Naive B cell (primary cell): ENCODE measurements around the gene ADAMTSL5. TPM values are rescaled to one million over a fixed set of nuclear protein-coding genes. Genes with fewer than 3 reads are reported as not detected.

ENCODE experiments used
- ATAC-seq, 2 donors: fragments of 150-1000 bp; cut with Tn5 transposase; 2 replicates each; pipeline ENCODE4 v1.10.0; 2021; ENCODE audit warnings: low read depth in 2 of 2, mild to moderate bottlenecking in 2 of 2, moderate library complexity in 2 of 2
- DNase-seq: peaks from one replicate; pipeline ENCODE4 v3.0.0; 2022
- H3K27ac Mint-ChIP-seq, 6 donors: one replicate each; pipeline ENCODE4 v1.8.0; 2020 to 2022; ENCODE audit warnings: mild to moderate bottlenecking in 6 of 6, mixed read lengths in 6 of 6, moderate library complexity in 5 of 6, inconsistent platforms in 2 of 6
- H3K27me3 Mint-ChIP-seq, 3 donors: one replicate each; pipeline ENCODE4 v1.8.0; 2021 to 2022; ENCODE audit warnings: mixed read lengths in 3 of 3, mild to moderate bottlenecking in 1 of 3
- H3K36me3 Mint-ChIP-seq, 2 donors: one replicate each; pipeline ENCODE4 v1.8.0; 2020 to 2022; ENCODE audit warnings: mixed read lengths in 2 of 2, inconsistent platforms in 1 of 2, mild to moderate bottlenecking in 1 of 2
- H3K4me1 Mint-ChIP-seq, 3 donors: one replicate each; pipeline ENCODE4 v1.8.0; 2020 to 2022; ENCODE audit warnings: mixed read lengths in 3 of 3, inconsistent platforms in 1 of 3, mild to moderate bottlenecking in 1 of 3, moderate library complexity in 1 of 3
- H3K4me3 Mint-ChIP-seq, 8 donors: one replicate each; pipeline ENCODE4 v1.8.0; 2020 to 2022; ENCODE audit warnings: mild to moderate bottlenecking in 8 of 8, mixed read lengths in 8 of 8, moderate library complexity in 8 of 8, inconsistent platforms in 2 of 8
- H3K9me3 Mint-ChIP-seq, 7 donors: one replicate each; pipeline ENCODE4 v1.8.0; 2020 to 2022; ENCODE audit warnings: mixed read lengths in 7 of 7, mild to moderate bottlenecking in 5 of 7, inconsistent platforms in 2 of 7, moderate library complexity in 1 of 7
- polyA plus RNA-seq, 6 donors: library from polyadenylated mRNA; unstranded; fragments of 300-500 nt; fragmentation: Illumina TruSeq; gene quantifications; one replicate each; pipeline ENCODE4 v1.2.3, GENCODE V29; 2021; ENCODE audit warnings: low read depth in 6 of 6

ADAMTSL5 gene
- polyA plus RNA-seq, 6 donors from 2014 or later: not detected

DNA sequence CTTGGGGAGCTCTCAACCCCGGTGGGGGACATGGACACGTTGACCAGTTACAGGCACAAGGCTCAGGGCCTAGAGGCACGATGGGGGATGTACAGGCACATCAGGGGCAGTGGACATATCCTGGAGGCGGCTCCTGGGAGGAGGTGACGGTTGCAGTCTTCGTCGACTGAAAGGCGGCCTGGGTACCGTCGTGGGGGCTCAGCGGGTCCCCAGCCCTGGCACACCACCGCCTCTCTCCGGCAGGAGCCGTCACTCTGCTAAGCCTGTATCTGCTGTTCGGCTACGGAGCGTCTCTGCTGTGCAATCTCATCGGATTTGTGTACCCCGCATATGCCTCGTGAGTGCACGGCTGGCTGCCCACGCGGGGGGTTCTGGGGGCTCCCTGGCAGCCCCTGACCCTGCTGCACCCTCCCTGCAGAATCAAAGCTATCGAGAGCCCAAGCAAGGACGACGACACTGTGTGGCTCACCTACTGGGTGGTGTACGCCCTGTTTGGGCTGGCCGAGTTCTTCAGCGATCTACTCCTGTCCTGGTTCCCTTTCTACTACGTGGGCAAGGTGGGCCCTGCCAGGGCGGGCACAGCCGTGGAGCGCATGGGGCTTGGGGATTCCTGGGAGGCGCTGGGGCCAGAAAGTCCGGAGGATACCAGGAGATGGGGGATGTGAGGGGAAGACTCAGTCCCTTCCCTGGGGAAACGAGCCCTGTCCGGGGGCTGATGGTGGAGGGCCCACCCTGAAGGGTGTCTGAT is 17.6 kb downstream of the ADAMTSL5 start:
- H3K27ac Mint-ChIP-seq: no peak overlapping the region
- DNase-seq (no peak), ATAC-seq (no peak)
- no peaks in the 10 kb centered on the region for H3K36me3 Mint-ChIP-seq
- H3K9me3 Mint-ChIP-seq: no peaks in the 10 kb centered on the region
- H3K27me3 Mint-ChIP-seq: peaks cover 0 to 27% (median 4%) of the 10 kb centered on the region in 3 donors
- H3K4me1 Mint-ChIP-seq: peaks cover 6 to 13% (median 8%) of the 10 kb centered on the region in 3 donors
- H3K4me3 Mint-ChIP-seq: no peak overlapping the region

DNA sequence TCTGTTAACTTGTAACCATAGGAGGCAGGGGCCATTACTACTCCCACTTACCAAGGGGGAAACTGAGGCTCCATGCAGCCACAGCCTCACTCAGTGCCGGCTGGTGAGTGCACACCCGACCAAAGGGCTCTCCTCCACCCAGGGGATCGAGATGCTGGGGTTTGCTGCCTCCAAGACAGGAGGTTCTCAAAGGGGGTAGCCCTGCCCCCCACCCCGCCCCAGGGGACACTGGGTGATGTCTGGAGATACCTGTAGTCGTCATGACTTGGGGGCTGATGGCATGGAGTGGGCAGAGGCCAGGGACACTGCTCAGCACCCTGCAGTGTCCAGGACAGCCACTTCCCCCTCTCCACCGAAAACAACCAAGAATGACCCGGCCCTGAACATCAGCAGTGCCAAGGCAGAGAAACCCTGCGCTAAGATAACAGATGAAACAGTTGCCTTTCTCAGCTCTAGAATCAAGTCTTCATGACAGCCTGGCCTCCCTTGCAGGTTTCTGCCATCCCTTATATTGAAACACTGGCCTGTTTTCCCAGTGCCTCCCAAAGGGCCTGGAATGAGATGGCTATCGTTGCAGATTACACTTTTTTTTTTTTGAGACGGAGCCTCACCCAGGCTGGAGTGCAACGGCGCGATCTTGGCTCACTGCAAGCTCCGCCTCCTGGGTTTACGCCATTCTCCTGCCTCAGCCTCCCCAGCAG is 18.6 kb downstream of the ADAMTSL5 start:
- no peak for ATAC-seq

DNA sequence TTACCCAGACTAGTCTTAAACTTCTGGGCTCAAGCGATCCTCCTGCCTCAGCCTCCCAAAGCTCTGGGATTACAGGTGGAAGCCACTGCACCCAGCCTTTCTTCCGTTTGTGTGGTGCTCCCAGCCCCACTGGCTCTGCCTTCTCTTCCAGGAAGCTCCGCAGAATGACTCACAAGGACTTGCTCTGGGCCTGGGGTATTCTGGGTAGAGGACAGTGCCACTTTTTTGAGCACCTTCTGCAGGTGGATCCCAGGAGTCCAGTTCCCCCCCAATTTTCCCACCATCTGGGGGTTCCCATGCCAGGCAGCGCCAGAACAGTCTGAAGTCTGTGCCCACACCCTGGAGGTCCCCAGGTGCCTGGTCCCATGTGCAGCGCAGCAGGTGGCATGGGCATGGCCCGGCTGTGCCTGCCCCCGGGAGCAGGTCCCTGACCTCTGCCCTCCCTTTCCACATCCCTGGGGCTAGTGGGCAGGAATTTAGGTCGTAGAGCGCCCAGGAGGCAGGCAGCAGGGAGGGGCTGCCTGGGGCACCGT is 20.3 kb downstream of the ADAMTSL5 start:
- no peaks in the 10 kb centered on the region for H3K36me3 Mint-ChIP-seq
- ATAC-seq: no peak
- H3K4me3 Mint-ChIP-seq: peak overlapping the region in 7 of 8 donors; percentile 33 to 91 (median 79)
- H3K27ac Mint-ChIP-seq: peak overlapping the region in 1 of 6 donors; percentile 76
- peaks cover 0 to 23% (median 4%) of the 10 kb centered on the region in 3 donors for H3K27me3 Mint-ChIP-seq
- H3K4me1 Mint-ChIP-seq: peaks cover 6 to 16% (median 12%) of the 10 kb centered on the region in 3 donors
- no peak for DNase-seq
- H3K9me3 Mint-ChIP-seq: no peaks in the 10 kb centered on the region

More for the DNA sequence above, 18.6 kb downstream of the ADAMTSL5 start:
- no peak overlapping the region for H3K27ac Mint-ChIP-seq
- DNase-seq: no peak
- H3K9me3 Mint-ChIP-seq: no peaks in the 10 kb centered on the region
- peaks cover 0 to 27% (median 4%) of the 10 kb centered on the region in 3 donors for H3K27me3 Mint-ChIP-seq
- H3K4me1 Mint-ChIP-seq: peaks cover 6 to 16% (median 11%) of the 10 kb centered on the region in 3 donors
- no peaks in the 10 kb centered on the region for H3K36me3 Mint-ChIP-seq
- no peak overlapping the region for H3K4me3 Mint-ChIP-seq

DNA sequence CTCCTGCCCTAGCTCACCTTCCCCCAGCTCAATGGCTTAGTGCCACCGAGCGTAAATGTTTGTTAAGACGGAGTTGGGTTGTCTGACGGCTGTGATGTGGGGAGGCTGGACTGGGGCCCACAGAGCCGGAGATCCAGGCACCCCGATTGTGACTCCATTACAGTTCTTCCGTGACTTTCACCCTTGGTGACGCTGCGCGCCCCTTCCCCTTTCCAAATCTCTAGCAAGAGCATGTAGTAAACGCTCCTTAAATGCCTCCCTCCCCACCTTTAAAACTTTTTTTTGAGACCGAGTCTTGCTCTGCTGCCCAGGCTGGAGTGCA is 21.0 kb downstream of the ADAMTSL5 start:
- Mint-ChIP-seq H3K4me3 (peak overlapping the region; percentile 58 to 91 (median 77)), H3K27ac (peak overlapping the region in 4 of 6 donors; percentile 17 to 78 (median 70)), H3K36me3 (no peaks in the 10 kb centered on the region), H3K27me3 (peaks cover 0 to 20% (median 4%) of the 10 kb centered on the region in 3 donors), H3K9me3 (no peaks in the 10 kb centered on the region), H3K4me1 (peaks cover 6 to 16% (median 12%) of the 10 kb centered on the region in 3 donors)
- DNase-seq (no peak), ATAC-seq (no peak)

DNA sequence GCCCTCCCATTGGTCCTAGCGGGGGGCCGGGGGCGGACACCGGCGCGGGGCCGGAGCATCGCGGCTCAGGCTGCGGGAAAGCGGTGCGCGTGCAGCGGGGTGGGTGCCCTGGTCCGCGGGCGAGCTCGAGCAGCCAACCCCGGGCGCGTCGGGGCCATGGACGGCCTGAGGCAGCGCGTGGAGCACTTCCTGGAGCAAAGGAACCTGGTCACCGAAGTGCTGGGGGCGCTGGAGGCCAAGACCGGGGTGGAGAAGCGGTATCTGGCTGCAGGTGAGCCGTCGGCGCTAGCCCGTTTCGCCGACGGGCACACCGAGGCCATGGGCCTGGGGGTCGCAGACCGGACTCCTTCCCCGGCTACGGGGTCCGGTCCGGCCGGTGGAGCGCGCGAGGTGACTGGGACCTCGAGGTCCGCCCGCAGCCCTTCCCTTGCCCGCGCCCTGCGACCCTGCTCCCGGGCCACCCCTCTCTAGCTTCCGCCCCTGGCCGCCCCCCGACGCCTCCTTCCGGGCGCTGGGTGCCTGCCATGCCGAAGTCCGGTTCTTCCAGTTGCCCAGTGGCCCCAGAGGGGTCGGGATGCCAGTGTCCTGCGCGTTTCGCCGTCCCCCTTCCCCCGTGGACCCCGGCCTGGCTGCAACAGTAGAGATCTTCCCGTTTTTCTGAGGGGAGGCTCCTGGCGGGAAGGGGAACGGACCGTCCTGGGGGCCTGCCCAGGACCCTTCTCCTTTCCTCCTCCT is 21.5 kb downstream of the ADAMTSL5 start, which contains the start of gene REEP6:
Gene REEP6 (plus strand): TSS at position 68 of the 735 bp plus-strand sequence. CDS start 89 bp downstream, at position 157.
- H3K27me3 Mint-ChIP-seq: peaks cover 0 to 15% (median 0%) of the 10 kb centered on the region in 3 donors
- DNase-seq (no peak), ATAC-seq (no peak)
- no peaks in the 10 kb centered on the region for H3K36me3 Mint-ChIP-seq
- no peaks in the 10 kb centered on the region for H3K9me3 Mint-ChIP-seq
- peaks cover 6 to 13% (median 12%) of the 10 kb centered on the region in 3 donors for H3K4me1 Mint-ChIP-seq
- peak within 1 kb of the TSS; percentile 69 to 96 (median 84) for H3K27ac Mint-ChIP-seq
- H3K4me3 Mint-ChIP-seq: peak within 1 kb of the TSS; percentile 80 to 97 (median 92)

DNA sequence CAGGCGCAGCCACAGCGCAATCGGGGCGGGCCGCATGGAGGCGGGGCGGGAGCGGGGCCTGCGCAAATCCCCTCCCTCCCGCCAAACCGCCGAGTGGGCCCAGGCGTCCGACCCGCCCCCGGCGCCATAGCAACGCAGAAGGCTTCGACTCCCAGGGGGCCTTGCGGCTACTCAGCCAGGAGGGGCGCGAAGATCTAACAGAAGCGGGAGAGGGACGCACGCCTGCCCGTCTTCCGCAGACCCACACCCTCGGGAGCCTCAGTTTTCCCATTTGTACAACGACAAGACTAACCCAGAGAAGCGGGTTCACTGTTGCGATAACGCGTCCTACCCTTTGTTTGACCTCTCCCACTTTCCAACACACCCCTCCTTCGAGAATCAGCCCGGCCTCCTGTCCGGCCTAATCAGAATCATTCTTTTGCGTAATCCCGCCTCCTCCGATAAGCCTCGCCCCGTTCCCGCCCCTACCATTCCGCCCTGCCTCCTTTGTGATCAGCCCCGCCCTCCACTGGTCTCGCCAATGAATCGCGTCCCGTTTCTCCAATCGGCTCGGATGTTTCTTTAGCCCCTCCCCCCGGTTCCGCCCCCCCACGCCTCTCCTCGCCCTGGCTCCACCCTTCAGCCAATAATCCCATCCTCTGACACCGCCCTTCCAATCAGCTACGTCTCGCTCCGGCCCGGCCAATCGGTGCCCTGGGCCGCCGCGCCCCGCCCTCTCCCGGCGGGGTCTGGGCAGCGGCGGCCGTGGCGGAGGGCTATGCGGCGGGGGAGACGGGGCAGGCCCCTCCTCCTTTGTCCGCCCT is 22.3 kb downstream of the ADAMTSL5 start, which contains the start of gene PCSK4:
Gene PCSK4 (minus strand): TSS at position 40 of the 803 bp plus-strand sequence. CDS start 4 bp downstream, at position 36.
- H3K4me3 Mint-ChIP-seq: peak within 1 kb of the TSS; percentile 80 to 97 (median 90)
- peaks cover 6 to 13% (median 12%) of the 10 kb centered on the region in 3 donors for H3K4me1 Mint-ChIP-seq
- peak within 1 kb of the TSS; percentile 54 to 96 (median 84) for H3K27ac Mint-ChIP-seq
- H3K9me3 Mint-ChIP-seq: no peaks in the 10 kb centered on the region
- H3K27me3 Mint-ChIP-seq: peaks cover 0 to 10% (median 0%) of the 10 kb centered on the region in 3 donors
- no peaks in the 10 kb centered on the region for H3K36me3 Mint-ChIP-seq
- ATAC-seq (peak; percentile 83 to 85), DNase-seq (peak; percentile 97)

DNA sequence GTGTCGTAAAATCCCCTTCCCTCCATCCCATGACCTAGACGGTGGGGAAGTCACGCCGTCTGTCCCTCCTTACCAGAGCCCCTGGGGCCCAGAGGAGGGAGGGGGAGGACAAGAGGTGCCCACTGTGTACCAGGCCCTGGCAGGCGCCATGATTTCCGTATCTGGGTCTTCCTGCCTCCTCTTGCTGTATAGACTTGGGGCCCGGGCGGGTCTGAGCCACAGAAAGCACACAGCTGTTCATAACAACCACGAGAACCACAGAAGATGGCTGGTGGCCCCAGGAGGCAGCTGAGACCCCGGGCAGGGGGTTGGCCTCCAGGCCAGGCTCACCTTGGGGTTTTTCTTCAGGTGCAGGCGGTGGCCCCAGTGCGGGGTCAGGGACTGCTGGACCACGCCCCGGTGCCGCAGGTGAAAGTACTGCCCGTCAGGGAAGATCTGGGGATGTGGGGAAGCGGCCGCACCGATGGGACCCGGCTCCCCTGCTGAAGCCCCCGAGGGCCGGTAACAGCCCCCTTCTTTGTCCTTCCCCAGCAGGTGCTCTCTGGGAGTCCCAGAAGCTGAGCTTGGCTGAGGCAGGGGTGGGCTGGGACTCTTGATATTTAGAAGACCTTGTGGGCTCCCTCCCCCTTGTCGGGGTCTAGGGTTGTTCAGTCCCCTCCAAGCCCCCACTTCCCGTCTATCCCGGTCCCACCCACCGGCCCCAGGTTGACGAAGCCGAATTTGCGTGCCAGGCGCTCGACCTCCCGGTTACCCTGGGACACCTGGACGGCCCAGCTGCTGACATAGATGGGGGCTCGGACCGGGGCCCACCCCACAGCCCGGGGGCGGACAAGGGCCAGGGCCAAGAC is 23.1 kb downstream of the ADAMTSL5 start:
- DNase-seq (no peak), ATAC-seq (no peak)
- peak overlapping the region in 7 of 8 donors; percentile 47 to 80 (median 69) for H3K4me3 Mint-ChIP-seq
- H3K4me1 Mint-ChIP-seq: peaks cover 6 to 13% (median 12%) of the 10 kb centered on the region in 3 donors
- no peaks in the 10 kb centered on the region for H3K9me3 Mint-ChIP-seq
- H3K27ac Mint-ChIP-seq: peak overlapping the region in 1 of 6 donors; percentile 79
- no peaks in the 10 kb centered on the region for H3K36me3 Mint-ChIP-seq
- H3K27me3 Mint-ChIP-seq: peaks cover 0 to 10% (median 0%) of the 10 kb centered on the region in 3 donors

DNA sequence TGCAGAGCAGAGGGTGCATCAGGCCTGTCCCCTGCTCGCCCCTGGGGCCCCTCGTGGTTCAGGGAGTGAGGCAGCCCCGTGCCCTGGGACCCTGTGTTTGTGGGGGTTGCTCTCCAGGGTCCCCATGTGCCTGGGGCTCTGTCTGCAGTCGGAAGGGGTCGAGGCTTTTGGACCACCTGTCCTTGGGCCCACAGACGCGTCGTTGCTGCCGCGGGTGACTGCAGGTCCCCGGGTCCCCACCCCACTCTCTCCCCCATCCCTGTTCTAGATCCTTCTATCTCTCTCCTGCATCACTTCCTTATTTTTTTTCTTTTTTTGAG is 24.6 kb downstream of the ADAMTSL5 start:
- Mint-ChIP-seq H3K27me3 (peaks cover 0 to 10% (median 0%) of the 10 kb centered on the region in 3 donors), H3K9me3 (no peaks in the 10 kb centered on the region), H3K4me1 (peaks cover 6 to 13% (median 12%) of the 10 kb centered on the region in 3 donors), H3K36me3 (no peaks in the 10 kb centered on the region), H3K4me3 (peak overlapping the region in 3 of 8 donors; percentile 15 to 41 (median 34)), H3K27ac (peak overlapping the region in 1 of 6 donors; percentile 69)
- ATAC-seq (no peak), DNase-seq (no peak)

DNA sequence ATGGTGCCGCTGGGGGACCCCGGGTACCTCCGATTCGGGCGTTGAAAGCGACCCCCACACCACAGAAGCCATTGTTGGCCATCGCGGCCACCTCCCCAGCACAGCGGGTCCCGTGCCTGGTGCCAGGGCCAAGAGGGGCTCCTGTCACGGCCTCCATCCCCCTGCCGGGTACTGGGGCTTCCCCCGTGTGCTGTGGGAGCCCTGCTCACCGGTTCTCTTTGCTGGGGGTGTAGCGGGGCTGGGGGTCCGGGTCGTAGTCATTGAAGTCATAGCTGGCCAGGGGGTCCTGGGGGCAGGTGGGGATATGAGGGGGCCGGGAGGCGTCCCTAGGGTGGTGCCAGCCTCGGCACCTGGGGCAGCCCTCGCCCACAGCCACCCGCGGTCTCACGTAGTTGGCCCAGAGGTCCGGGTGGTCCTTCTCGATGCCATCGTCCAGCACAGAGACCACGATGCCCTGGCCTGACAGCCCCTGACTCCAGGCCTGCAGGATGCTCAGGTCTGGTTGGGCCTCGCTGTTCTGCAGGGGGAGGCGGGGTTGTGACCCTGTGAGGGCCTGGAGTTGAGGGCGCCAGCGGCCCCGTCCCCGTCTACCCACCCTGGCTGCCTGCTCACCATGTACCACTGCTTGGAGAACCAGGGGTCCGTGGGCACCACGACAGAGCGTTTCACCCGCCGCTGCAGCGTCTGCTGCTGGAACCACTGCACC is 25.1 kb downstream of the ADAMTSL5 start:
- Mint-ChIP-seq H3K4me3 (peak overlapping the region in 1 of 8 donors; percentile 25), H3K9me3 (no peaks in the 10 kb centered on the region), H3K27me3 (peaks cover 0 to 7% (median 0%) of the 10 kb centered on the region in 3 donors), H3K36me3 (no peaks in the 10 kb centered on the region), H3K27ac (no peak overlapping the region), H3K4me1 (peaks cover 6 to 13% (median 12%) of the 10 kb centered on the region in 3 donors)
- ATAC-seq (no peak), DNase-seq (no peak)

DNA sequence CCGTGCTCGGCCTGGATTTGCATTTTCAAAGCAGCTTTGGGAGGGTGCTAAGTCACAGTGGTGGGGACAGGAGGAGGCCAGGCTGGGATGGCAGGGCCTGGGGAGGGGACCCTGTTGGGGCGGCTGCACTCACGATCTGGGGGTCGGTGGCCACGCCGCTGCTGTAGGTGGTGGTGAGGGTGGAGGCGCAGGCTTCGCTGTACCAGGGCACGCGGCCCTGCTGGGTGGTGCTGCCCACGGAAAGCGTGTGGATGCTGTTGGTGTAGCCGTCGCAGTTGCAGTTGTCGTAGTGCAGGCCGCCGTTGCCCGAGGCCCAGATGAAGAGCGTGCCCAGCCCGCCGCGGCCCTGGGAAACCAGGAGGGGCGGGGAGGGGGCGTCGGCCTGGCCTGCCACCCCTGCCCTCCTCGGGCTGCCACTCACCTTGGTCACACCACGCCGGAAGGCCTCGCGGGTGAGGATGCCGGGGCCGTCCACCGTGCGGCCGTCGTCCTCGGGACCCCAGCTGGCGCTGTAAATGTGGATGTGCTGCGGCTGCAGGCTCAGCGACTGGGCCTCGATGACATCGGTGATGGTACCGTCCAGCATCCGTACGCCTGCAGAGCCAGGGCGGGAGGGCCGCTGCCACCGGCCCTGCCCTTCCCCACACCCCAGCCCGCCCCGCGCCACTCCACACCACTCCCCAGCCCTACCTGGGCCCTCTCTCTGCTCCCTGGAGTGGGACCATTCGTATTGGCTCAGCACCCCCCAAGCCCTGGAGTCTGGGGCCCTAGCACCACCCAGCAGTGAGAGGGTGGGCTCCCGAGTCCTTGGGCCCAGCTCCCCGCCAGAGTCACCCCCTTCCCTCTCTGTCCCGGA is 25.9 kb downstream of the ADAMTSL5 start:
- H3K4me1 Mint-ChIP-seq: peaks cover 6 to 12% (median 11%) of the 10 kb centered on the region in 3 donors
- ATAC-seq (no peak), DNase-seq (no peak)
- H3K9me3 Mint-ChIP-seq: no peaks in the 10 kb centered on the region
- H3K36me3 Mint-ChIP-seq: no peaks in the 10 kb centered on the region
- no peak overlapping the region for H3K4me3 Mint-ChIP-seq
- H3K27me3 Mint-ChIP-seq: peaks cover 0 to 6% (median 0%) of the 10 kb centered on the region in 3 donors
- no peak overlapping the region for H3K27ac Mint-ChIP-seq
